PC-3 (cell line): ENCODE measurements around the gene MDH2.

Source experiments
- EZH2phosphoT487 ChIP-seq: fragments of 300-600 bp; sonication (generic); IDR thresholded peaks from 2 replicates; pipeline ENCODE4 v1.6.1; 2018; ENCODE audit warnings: mild to moderate bottlenecking, antibody characterized with exemption, low read length, borderline replicate concordance
- TF ChIP-seq, protein P1 (sequence below): fragments of 300-600 bp; sonication (generic); conservative IDR thresholded peaks from 2 replicates; pipeline ENCODE4 v1.5.1; 2017; ENCODE audit warnings: antibody characterized with exemption, low read depth, mild to moderate bottlenecking, low read length

- TF ChIP-seq, protein P1, sequence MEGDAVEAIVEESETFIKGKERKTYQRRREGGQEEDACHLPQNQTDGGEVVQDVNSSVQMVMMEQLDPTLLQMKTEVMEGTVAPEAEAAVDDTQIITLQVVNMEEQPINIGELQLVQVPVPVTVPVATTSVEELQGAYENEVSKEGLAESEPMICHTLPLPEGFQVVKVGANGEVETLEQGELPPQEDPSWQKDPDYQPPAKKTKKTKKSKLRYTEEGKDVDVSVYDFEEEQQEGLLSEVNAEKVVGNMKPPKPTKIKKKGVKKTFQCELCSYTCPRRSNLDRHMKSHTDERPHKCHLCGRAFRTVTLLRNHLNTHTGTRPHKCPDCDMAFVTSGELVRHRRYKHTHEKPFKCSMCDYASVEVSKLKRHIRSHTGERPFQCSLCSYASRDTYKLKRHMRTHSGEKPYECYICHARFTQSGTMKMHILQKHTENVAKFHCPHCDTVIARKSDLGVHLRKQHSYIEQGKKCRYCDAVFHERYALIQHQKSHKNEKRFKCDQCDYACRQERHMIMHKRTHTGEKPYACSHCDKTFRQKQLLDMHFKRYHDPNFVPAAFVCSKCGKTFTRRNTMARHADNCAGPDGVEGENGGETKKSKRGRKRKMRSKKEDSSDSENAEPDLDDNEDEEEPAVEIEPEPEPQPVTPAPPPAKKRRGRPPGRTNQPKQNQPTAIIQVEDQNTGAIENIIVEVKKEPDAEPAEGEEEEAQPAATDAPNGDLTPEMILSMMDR: no peak
- no peak for TF ChIP-seq EZH2phosphoT487
Measured at GRCh38 chr7:76108540-76109233, 60.8 kb downstream of the MDH2 start.
